Stomach (tissue), 4 donors: ENCODE data around the gene CACUL1.

ENCODE experiments used
- EP300 ChIP-seq: sonication (generic); formaldehyde crosslinking; IDR thresholded peaks from one replicate; pipeline ENCODE4 v1.6.1; 2017; ENCODE audit warnings: antibody characterized with exemption
- POLR2A ChIP-seq, 4 donors: fragments of 450-650 bp; IDR thresholded peaks; one replicate each; pipeline ENCODE4 v1.6.1; 2016; ENCODE audit warnings: antibody characterized with exemption in 4 of 4, control low read depth in 2 of 4, mild to moderate bottlenecking in 1 of 4, moderate library complexity in 1 of 4
- POLR2AphosphoS5 ChIP-seq, 3 donors: sonication (generic); formaldehyde crosslinking; IDR thresholded peaks; one replicate each; pipeline ENCODE4 v1.6.1; 2016; ENCODE audit warnings: antibody characterized with exemption in 3 of 3
- TF ChIP-seq, protein P1 (sequence below), 7 experiments: fragments of 450-650 bp in 4 of 7; fragments of 200-600 bp in 3 of 7; sonication (generic) in 3 of 7; IDR thresholded peaks; one replicate each; pipeline ENCODE4 v1.5.1; 2016 to 2019; ENCODE audit warnings: antibody characterized with exemption in 7 of 7, control low read depth in 2 of 7, mild to moderate bottlenecking in 1 of 7

DNA sequence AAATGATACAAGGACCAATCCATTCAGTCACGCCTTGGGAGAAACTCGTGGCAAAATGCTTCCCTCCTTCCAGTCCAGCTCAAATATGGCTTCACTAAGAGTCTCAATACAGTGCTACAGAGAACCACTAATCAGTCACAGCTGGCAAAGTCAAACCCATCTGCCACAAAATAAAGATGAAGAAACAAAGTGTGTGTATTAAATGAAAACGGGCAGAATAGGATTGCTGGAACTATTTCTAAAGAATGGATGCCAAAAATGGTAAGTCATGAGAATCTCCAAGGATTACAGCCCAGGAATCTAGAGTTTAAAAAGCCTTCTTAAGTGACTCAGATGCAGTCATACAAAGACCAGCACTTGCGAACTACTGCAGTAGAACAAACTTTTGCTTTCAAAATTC lies 61.9 kb downstream of the CACUL1 start:
- TF ChIP-seq, protein P1, sequence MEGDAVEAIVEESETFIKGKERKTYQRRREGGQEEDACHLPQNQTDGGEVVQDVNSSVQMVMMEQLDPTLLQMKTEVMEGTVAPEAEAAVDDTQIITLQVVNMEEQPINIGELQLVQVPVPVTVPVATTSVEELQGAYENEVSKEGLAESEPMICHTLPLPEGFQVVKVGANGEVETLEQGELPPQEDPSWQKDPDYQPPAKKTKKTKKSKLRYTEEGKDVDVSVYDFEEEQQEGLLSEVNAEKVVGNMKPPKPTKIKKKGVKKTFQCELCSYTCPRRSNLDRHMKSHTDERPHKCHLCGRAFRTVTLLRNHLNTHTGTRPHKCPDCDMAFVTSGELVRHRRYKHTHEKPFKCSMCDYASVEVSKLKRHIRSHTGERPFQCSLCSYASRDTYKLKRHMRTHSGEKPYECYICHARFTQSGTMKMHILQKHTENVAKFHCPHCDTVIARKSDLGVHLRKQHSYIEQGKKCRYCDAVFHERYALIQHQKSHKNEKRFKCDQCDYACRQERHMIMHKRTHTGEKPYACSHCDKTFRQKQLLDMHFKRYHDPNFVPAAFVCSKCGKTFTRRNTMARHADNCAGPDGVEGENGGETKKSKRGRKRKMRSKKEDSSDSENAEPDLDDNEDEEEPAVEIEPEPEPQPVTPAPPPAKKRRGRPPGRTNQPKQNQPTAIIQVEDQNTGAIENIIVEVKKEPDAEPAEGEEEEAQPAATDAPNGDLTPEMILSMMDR (IDR thresholded peaks at IDR 0.05) = no peak
- no peak for TF ChIP-seq POLR2A (IDR thresholded peaks at IDR 0.05)
- peak in 1 of 3 donors; percentile 17 for TF ChIP-seq POLR2AphosphoS5 (IDR thresholded peaks at IDR 0.05)
- no peak for TF ChIP-seq EP300
